Measurements from ENCODE around the gene ZNF664. TPM values are rescaled to one million over a fixed set of nuclear protein-coding genes. Genes with fewer than 3 reads are reported as not detected.

The ZNF664 gene
- total and polyA plus RNA-seq, 2 of the 8 experiments (the other 6 are each of a cell fraction or from before 2014, with no cell fraction given), result 22.8 to 51.4 TPM

GRCh38 chr12:123976227-123976826 is 3.3 kb downstream of the ZNF664 start (continued):
- no peak for TF ChIP-seq ASH2L (IDR thresholded peaks at IDR 0.05; ENCODE audit: low read length)
